T-helper 2 cell (primary cell): ENCODE data around the gene POM121.
"Not testable (repeated sequence)": the region's sequence is repeated elsewhere in the genome, so short reads cannot be mapped to it uniquely, and the experiment has no call there.

Experiments
- DNase-seq, 5 experiments: peaks; one replicate each; pipeline versions ENCODE4 v3.0.0 to v3.0.0-alpha.2; 2012 to 2022

POM121 gene

GRCh38 chr7:72997887-72998468 is 73.1 kb downstream of the POM121 start:
- DNase-seq, result not testable (repeated sequence)
